Measurements from ENCODE around the gene RCBTB2. TPM values are rescaled to one million over a fixed set of nuclear protein-coding genes. Genes with fewer than 3 reads are reported as not detected.

RCBTB2 gene
- total RNA-seq, 1 donor from 2014 or later: 25.2 TPM

GRCh38 chr13:48510698-48511097, 22.2 kb downstream of the RCBTB2 start:
- DNase-seq (ENCODE audit: low read depth, low spot score): no peak
- no peaks in the 10 kb centered on the region for H3K9me3 Mint-ChIP-seq
- TF ChIP-seq, protein P1, sequence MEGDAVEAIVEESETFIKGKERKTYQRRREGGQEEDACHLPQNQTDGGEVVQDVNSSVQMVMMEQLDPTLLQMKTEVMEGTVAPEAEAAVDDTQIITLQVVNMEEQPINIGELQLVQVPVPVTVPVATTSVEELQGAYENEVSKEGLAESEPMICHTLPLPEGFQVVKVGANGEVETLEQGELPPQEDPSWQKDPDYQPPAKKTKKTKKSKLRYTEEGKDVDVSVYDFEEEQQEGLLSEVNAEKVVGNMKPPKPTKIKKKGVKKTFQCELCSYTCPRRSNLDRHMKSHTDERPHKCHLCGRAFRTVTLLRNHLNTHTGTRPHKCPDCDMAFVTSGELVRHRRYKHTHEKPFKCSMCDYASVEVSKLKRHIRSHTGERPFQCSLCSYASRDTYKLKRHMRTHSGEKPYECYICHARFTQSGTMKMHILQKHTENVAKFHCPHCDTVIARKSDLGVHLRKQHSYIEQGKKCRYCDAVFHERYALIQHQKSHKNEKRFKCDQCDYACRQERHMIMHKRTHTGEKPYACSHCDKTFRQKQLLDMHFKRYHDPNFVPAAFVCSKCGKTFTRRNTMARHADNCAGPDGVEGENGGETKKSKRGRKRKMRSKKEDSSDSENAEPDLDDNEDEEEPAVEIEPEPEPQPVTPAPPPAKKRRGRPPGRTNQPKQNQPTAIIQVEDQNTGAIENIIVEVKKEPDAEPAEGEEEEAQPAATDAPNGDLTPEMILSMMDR (conservative IDR thresholded peaks at IDR 0.05): no peak
- peak overlapping the region; percentile 62 for H3K27ac Mint-ChIP-seq (ENCODE audit: unreplicated experiment)
- H3K4me3 Mint-ChIP-seq: no peak overlapping the region
- peaks cover 12% of the 10 kb centered on the region for H3K36me3 Mint-ChIP-seq (ENCODE audit: low read depth)
- peaks cover 19% of the 10 kb centered on the region for H3K4me1 Mint-ChIP-seq
- no peaks in the 10 kb centered on the region for H3K27me3 Mint-ChIP-seq (ENCODE audit: low read depth)

GRCh38 chr13:48508011-48508410, 24.9 kb downstream of the RCBTB2 start:
- no peak overlapping the region for H3K4me3 Mint-ChIP-seq

GRCh38 chr13:48507021-48507420, 25.9 kb downstream of the RCBTB2 start:
- H3K4me3 Mint-ChIP-seq: no peak overlapping the region
- no peak for DNase-seq (ENCODE audit: low read depth, low spot score)
- H3K27me3 Mint-ChIP-seq (ENCODE audit: low read depth): no peaks in the 10 kb centered on the region
- peaks cover 24% of the 10 kb centered on the region for H3K36me3 Mint-ChIP-seq (ENCODE audit: low read depth)
- TF ChIP-seq, protein P1 (conservative IDR thresholded peaks at IDR 0.05): no peak
- H3K4me1 Mint-ChIP-seq: peaks cover 19% of the 10 kb centered on the region
- no peaks in the 10 kb centered on the region for H3K9me3 Mint-ChIP-seq
- H3K27ac Mint-ChIP-seq (ENCODE audit: unreplicated experiment): no peak overlapping the region

More at GRCh38 chr13:48508011-48508410, 24.9 kb downstream of the RCBTB2 start:
- H3K27me3 Mint-ChIP-seq (ENCODE audit: low read depth): no peaks in the 10 kb centered on the region
- TF ChIP-seq, protein P1 (conservative IDR thresholded peaks at IDR 0.05): no peak
- peaks cover 24% of the 10 kb centered on the region for H3K36me3 Mint-ChIP-seq (ENCODE audit: low read depth)
- H3K4me1 Mint-ChIP-seq: peaks cover 19% of the 10 kb centered on the region
- no peak for DNase-seq (ENCODE audit: low read depth, low spot score)
- no peaks in the 10 kb centered on the region for H3K9me3 Mint-ChIP-seq
- no peak overlapping the region for H3K27ac Mint-ChIP-seq (ENCODE audit: unreplicated experiment)

DNA sequence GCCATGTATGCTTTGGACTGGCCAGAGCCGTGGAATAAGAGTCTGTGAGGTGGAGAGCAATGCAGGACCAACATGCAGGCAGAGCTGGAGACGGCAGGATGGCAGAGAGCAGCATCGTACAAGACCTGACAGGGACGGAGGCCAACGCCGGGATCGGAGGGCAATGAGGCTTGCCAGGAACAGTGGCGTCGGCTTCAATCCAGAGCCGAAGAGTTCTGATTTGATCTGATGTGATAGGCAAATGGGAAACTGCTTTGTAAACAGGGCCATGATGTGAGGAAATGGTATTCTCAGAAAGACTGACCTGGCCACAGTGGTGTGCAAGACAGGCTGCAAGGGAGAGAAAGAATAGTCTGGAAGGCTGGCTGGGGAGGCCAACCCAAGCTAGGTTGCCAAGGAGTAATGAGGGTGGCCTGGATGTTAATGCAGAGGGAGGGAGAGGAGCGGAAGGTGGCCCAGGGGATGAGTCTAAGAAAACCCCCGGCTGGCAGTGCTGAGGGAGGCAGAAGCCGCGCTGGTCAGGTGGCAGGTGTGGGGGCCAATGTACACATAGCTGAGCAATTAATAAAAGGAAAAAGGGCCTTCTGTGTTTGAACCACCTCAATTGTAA, 26.7 kb downstream of the RCBTB2 start:
- H3K27me3 Mint-ChIP-seq (ENCODE audit: low read depth): no peaks in the 10 kb centered on the region
- H3K27ac Mint-ChIP-seq (ENCODE audit: unreplicated experiment): peak overlapping the region; percentile 97
- TF ChIP-seq, protein P1 (conservative IDR thresholded peaks at IDR 0.05): no peak
- H3K36me3 Mint-ChIP-seq (ENCODE audit: low read depth): peaks cover 24% of the 10 kb centered on the region
- no peak overlapping the region for H3K4me3 Mint-ChIP-seq
- H3K9me3 Mint-ChIP-seq: no peaks in the 10 kb centered on the region
- no peak for DNase-seq (ENCODE audit: low read depth, low spot score)
- peaks cover 19% of the 10 kb centered on the region for H3K4me1 Mint-ChIP-seq

- Mint-ChIP-seq H3K4me3 (no peak overlapping the region), H3K27ac (ENCODE audit: unreplicated experiment) (peak overlapping the region; percentile 97), H3K4me1 (peaks cover 19% of the 10 kb centered on the region), H3K36me3 (ENCODE audit: low read depth) (peaks cover 24% of the 10 kb centered on the region), H3K27me3 (ENCODE audit: low read depth) (no peaks in the 10 kb centered on the region), H3K9me3 (no peaks in the 10 kb centered on the region)
- no peak for DNase-seq (ENCODE audit: low read depth, low spot score)
- TF ChIP-seq, protein P1 (conservative IDR thresholded peaks at IDR 0.05): no peak
Measured at GRCh38 chr13:48505597-48506091, 27.2 kb downstream of the RCBTB2 start.
